Nephron progenitor cell (in vitro differentiated cells): ENCODE data around the gene RDM1.

Experiments
- DNase-seq: peaks from one replicate; pipeline ENCODE4 v3.0.0; 2021
- H3K27ac Mint-ChIP-seq: 2 replicates; pipeline ENCODE4 v1.8.0; 2021; ENCODE audit warnings: mild to moderate bottlenecking, moderate library complexity, mixed read lengths
- H3K27me3 Mint-ChIP-seq: 2 replicates; pipeline ENCODE4 v1.8.0; 2021; ENCODE audit warnings: mild to moderate bottlenecking, low read depth, mixed read lengths; ENCODE audit not compliant: poor library complexity
- H3K36me3 Mint-ChIP-seq: 2 replicates; pipeline ENCODE4 v1.8.0; 2021; ENCODE audit warnings: low read depth, mixed read lengths
- H3K4me1 Mint-ChIP-seq: 2 replicates; pipeline ENCODE4 v1.8.0; 2021; ENCODE audit warnings: mixed read lengths
- H3K4me3 Mint-ChIP-seq: 2 replicates; pipeline ENCODE4 v1.8.0; 2021; ENCODE audit warnings: mild to moderate bottlenecking, moderate library complexity, mixed read lengths
- H3K9me3 Mint-ChIP-seq: 2 replicates; pipeline ENCODE4 v1.8.0; 2021; ENCODE audit warnings: mild to moderate bottlenecking, moderate library complexity, mixed read lengths
- CTCF ChIP-seq: fragments of 200-600 bp; sonication (generic); IDR thresholded peaks from 2 replicates; pipeline ENCODE4 v1.5.0; 2021; ENCODE audit warnings: antibody characterized with exemption

The RDM1 gene

GRCh38 chr17:35909408-35909807, 21.2 kb downstream of the RDM1 start:
- no peaks in the 10 kb centered on the region for H3K36me3 Mint-ChIP-seq
- H3K4me1 Mint-ChIP-seq: peaks cover 7% of the 10 kb centered on the region
- no peak overlapping the region for H3K27ac Mint-ChIP-seq
- no peak for TF ChIP-seq CTCF
- DNase-seq: no peak
- H3K4me3 Mint-ChIP-seq: no peak overlapping the region
- H3K9me3 Mint-ChIP-seq: peaks cover 21% of the 10 kb centered on the region
- peaks cover 37% of the 10 kb centered on the region for H3K27me3 Mint-ChIP-seq

GRCh38 chr17:35907691-35908090, 22.9 kb downstream of the RDM1 start:
- Mint-ChIP-seq H3K4me3 (no peak overlapping the region), H3K9me3 (peaks cover 7% of the 10 kb centered on the region), H3K27ac (no peak overlapping the region), H3K4me1 (peaks cover 15% of the 10 kb centered on the region), H3K27me3 (peaks cover 41% of the 10 kb centered on the region), H3K36me3 (no peaks in the 10 kb centered on the region)
- TF ChIP-seq CTCF: no peak
- DNase-seq: no peak

GRCh38 chr17:35906926-35907637, 23.5 kb downstream of the RDM1 start:
- Mint-ChIP-seq H3K4me3 (no peak overlapping the region), H3K27me3 (peaks cover 41% of the 10 kb centered on the region), H3K4me1 (peaks cover 18% of the 10 kb centered on the region), H3K9me3 (peaks cover 7% of the 10 kb centered on the region), H3K27ac (no peak overlapping the region), H3K36me3 (no peaks in the 10 kb centered on the region)
- DNase-seq: no peak
- no peak for TF ChIP-seq CTCF

- H3K27ac Mint-ChIP-seq: no peak overlapping the region
- H3K4me3 Mint-ChIP-seq: no peak overlapping the region
- H3K36me3 Mint-ChIP-seq: no peaks in the 10 kb centered on the region
- DNase-seq: no peak
- H3K4me1 Mint-ChIP-seq: peaks cover 19% of the 10 kb centered on the region
- H3K27me3 Mint-ChIP-seq: peaks cover 41% of the 10 kb centered on the region
- no peak for TF ChIP-seq CTCF
- peaks cover 7% of the 10 kb centered on the region for H3K9me3 Mint-ChIP-seq
These were observed 24.2 kb downstream of the RDM1 start for GRCh38 chr17:35906191-35906925.

GRCh38 chr17:35903451-35903850, 27.1 kb downstream of the RDM1 start:
- Mint-ChIP-seq H3K27ac (no peak overlapping the region), H3K9me3 (no peaks in the 10 kb centered on the region), H3K36me3 (no peaks in the 10 kb centered on the region), H3K4me3 (no peak overlapping the region), H3K27me3 (peaks cover 29% of the 10 kb centered on the region), H3K4me1 (peaks cover 40% of the 10 kb centered on the region)
- TF ChIP-seq CTCF: no peak
- DNase-seq: no peak
